Inflammatory macrophage treated with lipopolysaccharide for 4 hours (primary cell): ENCODE measurements around the gene MPPE1.

Experiments used
- DNase-seq: peaks from one replicate; pipeline ENCODE4 v3.0.0-alpha.2; 2020

MPPE1 gene

GRCh38 chr18:11851146-11851805 lies 56.8 kb downstream of the MPPE1 start, which contains the start of gene CHMP1B:
CHMP1B (plus strand) TSS chr18:11851413; CDS start chr18:11851512, 99 bp downstream.
- peak; percentile 98 for DNase-seq

DNA sequence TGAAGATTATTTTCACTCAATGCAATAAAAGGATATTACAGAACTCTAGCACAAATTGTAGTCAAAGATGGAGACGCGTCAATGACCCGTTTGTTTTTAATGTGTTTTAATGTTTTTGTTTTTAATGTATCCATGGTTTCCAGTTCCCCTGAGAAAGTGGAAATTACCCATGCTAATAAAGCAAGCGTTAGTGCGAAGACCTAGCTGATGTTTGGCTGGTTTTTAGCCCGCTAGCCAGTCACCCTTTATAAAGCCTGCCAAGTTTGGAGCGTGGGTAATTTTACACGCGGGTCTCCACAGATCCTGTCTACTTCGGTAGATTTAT lies 57.3 kb downstream of the MPPE1 start:
- DNase-seq: peak; percentile 66

- peak; percentile 44 for DNase-seq
Measured at GRCh38 chr18:11849841-11850634, 58.1 kb downstream of the MPPE1 start.

DNA sequence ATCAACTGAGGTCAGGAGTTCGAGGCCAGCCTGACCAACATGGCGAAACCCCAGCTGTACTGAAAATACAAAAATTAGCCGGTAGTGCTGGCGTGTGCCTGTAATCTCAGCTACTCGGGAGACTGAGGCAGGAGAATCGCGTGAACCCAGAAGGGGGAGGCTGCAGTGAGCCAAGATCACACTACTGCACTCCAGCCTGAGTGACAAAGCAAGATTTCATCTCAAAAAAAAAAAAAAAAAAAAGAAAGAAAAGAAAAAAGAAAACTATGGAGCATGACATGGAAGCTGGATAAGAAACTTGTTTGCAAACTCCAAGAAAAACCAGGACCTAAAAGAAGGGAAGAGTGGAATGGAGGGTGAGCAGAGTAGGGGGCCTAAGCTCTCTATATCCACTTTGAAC lies 58.8 kb downstream of the MPPE1 start:
- no peak for DNase-seq

GRCh38 chr18:11847811-11848210 lies 60.3 kb downstream of the MPPE1 start:
- DNase-seq: no peak

GRCh38 chr18:11845654-11846053 lies 62.5 kb downstream of the MPPE1 start:
- no peak for DNase-seq

GRCh38 chr18:11844436-11844835 lies 63.7 kb downstream of the MPPE1 start:
- no peak for DNase-seq

GRCh38 chr18:11842562-11842961 lies 65.6 kb downstream of the MPPE1 start:
- no peak for DNase-seq

DNA sequence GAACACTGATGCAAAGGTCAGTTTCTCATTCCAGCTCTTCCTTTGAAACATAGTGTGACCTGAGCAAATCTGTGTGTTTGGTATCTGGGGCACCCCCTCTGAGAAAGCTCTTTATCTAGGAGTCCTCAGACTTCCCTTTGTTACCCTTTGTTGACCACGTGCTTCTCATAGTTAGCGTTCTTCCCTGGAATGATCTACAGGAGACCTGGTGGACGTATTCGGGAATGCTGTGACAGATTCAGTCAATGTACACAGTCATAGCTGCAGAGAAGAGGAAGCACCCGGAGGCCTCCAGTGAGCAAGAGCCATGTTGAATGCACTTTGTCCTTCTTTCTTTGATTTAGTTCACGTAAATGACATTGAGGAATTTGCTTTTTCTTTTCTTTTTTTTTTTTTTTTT lies 67.6 kb downstream of the MPPE1 start:
- DNase-seq: no peak

GRCh38 chr18:11839556-11839955 lies 68.6 kb downstream of the MPPE1 start:
- no peak for DNase-seq

DNA sequence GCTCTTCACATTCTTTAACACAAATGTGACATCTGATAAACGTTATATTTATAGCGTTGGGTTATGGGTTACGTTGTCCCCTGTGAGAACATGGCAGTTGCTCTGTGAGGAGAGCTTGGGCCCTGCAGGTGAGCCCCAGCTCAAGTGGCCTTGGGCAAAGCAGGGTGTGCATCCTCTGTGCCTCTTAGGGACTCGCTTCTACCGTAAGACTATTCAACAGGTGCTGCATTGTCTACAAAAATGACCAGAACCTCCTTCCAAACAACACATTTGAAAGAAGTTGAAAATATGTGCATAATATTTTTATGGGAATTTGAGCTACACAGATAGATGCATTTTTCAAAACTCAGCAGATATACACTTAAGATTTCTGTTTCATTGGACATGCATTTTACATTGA lies 73.3 kb downstream of the MPPE1 start:
- no peak for DNase-seq
